WTC11 (cell line): ENCODE measurements around the gene GNAI3. TPM values are rescaled to one million over a fixed set of nuclear protein-coding genes. Genes with fewer than 3 reads are reported as not detected.

Source experiments
- ATAC-seq: fragments of 200-7000 bp; cut with Tn5 transposase; 2 replicates; pipeline ENCODE4 v1.10.0; 2021; ENCODE audit warnings: mild to moderate bottlenecking, moderate library complexity
- CTCF ChIA-PET: fragments of 300-600 bp; sonication (Branson Sonifier 250); formaldehyde crosslinking; loops from one replicate; lab custom pipeline; 2021; ENCODE audit warnings: antibody characterized with exemption; lab: Charles Lee
- POLR2A ChIA-PET: fragments of 350-600 bp; sonication (Branson Sonifier 250); formaldehyde crosslinking; loops from one replicate; lab custom pipeline; 2021; ENCODE audit warnings: antibody characterized with exemption; lab: Charles Lee
- DNase-seq: peaks from one replicate; pipeline ENCODE4 v3.0.0; 2021; ENCODE audit warnings: low spot score
- H3K27ac Mint-ChIP-seq: 2 replicates; pipeline ENCODE4 v1.8.0; 2021; ENCODE audit warnings: mixed read lengths
- H3K27me3 Mint-ChIP-seq: 2 replicates; pipeline ENCODE4 v1.8.0; 2021; ENCODE audit warnings: low read depth, mild to moderate bottlenecking, moderate library complexity, mixed read lengths
- H3K36me3 Mint-ChIP-seq: 2 replicates; pipeline ENCODE4 v1.8.0; 2021; ENCODE audit warnings: mixed read lengths
- H3K4me1 Mint-ChIP-seq: 2 replicates; pipeline ENCODE4 v1.8.0; 2022; ENCODE audit warnings: mixed read lengths
- H3K4me3 Mint-ChIP-seq: 2 replicates; pipeline ENCODE4 v1.8.0; 2021; ENCODE audit warnings: mild to moderate bottlenecking, moderate library complexity, mixed read lengths
- H3K9me3 Mint-ChIP-seq: 2 replicates; pipeline ENCODE4 v1.8.0; 2021; ENCODE audit warnings: mixed read lengths
- CBFB ChIP-seq: sonication (generic); formaldehyde crosslinking; IDR thresholded peaks from 2 replicates; pipeline ENCODE4 v1.8.1; 2022; ENCODE audit warnings: mild to moderate bottlenecking, low read depth, missing genetic modification reagents
- CREM ChIP-seq: sonication (generic); formaldehyde crosslinking; IDR thresholded peaks from 2 replicates; pipeline ENCODE4 v1.8.1; 2022; ENCODE audit warnings: mild to moderate bottlenecking, missing genetic modification reagents, moderate library complexity
- HMGA2 ChIP-seq: fragments of 250-450 bp; sonication (Bioruptor Pico); IDR thresholded peaks from 2 replicates; pipeline ENCODE4 v1.4.0; 2021; ENCODE audit warnings: mild to moderate bottlenecking, moderate library complexity
- IRF2 ChIP-seq: sonication (generic); formaldehyde crosslinking; IDR thresholded peaks from 2 replicates; pipeline ENCODE4 v1.8.0; 2022; ENCODE audit warnings: low read depth, missing genetic modification reagents, borderline replicate concordance
- total RNA-seq: library from RNA; stranded (reverse); gene quantifications from 3 replicates; pipeline ENCODE4 v1.2.3, GENCODE V29; 2021
- TF ChIP-seq, protein P1 (sequence below): sonication (generic); formaldehyde crosslinking; IDR thresholded peaks from 2 replicates; pipeline ENCODE4 v1.8.1; 2022; ENCODE audit warnings: mild to moderate bottlenecking, moderate library complexity, missing genetic modification reagents
- TF ChIP-seq, protein P2 (sequence below): fragments of 250-450 bp; sonication (Bioruptor Pico); IDR thresholded peaks from 2 replicates; pipeline ENCODE4 v1.9.0; 2021; ENCODE audit warnings: mild to moderate bottlenecking
- TF ChIP-seq, protein P3 (sequence below): sonication (generic); formaldehyde crosslinking; IDR thresholded peaks from 2 replicates; pipeline ENCODE4 v1.8.1; 2023; ENCODE audit warnings: mild to moderate bottlenecking, missing genetic modification reagents
- TF ChIP-seq, protein P4 (sequence below): sonication (generic); formaldehyde crosslinking; IDR thresholded peaks from 2 replicates; pipeline ENCODE4 v1.8.1; 2023; ENCODE audit warnings: mild to moderate bottlenecking, missing genetic modification reagents
- TF ChIP-seq, protein P5 (sequence below): sonication (generic); formaldehyde crosslinking; IDR thresholded peaks from 2 replicates; pipeline ENCODE4 v1.8.0; 2023; ENCODE audit warnings: missing genetic modification reagents, mild to moderate bottlenecking, borderline replicate concordance
- TF ChIP-seq, protein P6 (sequence below): fragments of 250-450 bp; sonication (Bioruptor Pico); IDR thresholded peaks from 2 replicates; pipeline ENCODE4 v1.8.0; 2021; ENCODE audit warnings: mild to moderate bottlenecking
- TF ChIP-seq, protein P7 (sequence below): sonication (generic); formaldehyde crosslinking; IDR thresholded peaks from 2 replicates; pipeline ENCODE4 v1.8.1; 2023; ENCODE audit warnings: mild to moderate bottlenecking, missing genetic modification reagents, borderline replicate concordance
- TF ChIP-seq, protein P8 (sequence below): fragments of 200-600 bp; IDR thresholded peaks from 2 replicates; pipeline ENCODE4 v1.8.0; 2022; ENCODE audit warnings: antibody characterized with exemption
- TF ChIP-seq, protein P9 (sequence below): fragments of 250-450 bp; sonication (Bioruptor Pico); IDR thresholded peaks from 2 replicates; pipeline ENCODE4 v1.9.0; 2021; ENCODE audit warnings: mild to moderate bottlenecking, borderline replicate concordance

The GNAI3 gene
- total RNA-seq, 1 experiment from 2014 or later: 7.2 TPM

DNA sequence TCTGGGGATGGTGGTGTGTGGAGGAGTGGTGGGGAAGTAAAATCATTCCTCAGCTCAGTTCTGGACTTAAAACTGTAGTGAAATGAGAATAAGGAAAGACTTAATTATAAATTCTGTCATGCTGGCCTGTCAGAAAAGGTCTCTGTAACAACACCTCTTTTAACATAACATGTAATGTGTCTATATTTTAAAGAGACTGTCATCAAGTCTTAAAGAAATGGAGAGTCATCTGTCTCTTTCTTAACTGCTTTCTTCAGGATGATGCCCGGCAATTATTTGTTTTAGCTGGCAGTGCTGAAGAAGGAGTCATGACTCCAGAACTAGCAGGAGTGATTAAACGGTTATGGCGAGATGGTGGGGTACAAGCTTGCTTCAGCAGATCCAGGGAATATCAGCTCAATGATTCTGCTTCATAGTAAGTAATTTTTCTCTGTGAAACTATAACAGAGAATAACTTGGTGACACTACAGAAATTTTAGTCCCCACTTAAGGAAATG lies 30.6 kb downstream of the GNAI3 start (continued):
- TF ChIP-seq, protein P1, sequence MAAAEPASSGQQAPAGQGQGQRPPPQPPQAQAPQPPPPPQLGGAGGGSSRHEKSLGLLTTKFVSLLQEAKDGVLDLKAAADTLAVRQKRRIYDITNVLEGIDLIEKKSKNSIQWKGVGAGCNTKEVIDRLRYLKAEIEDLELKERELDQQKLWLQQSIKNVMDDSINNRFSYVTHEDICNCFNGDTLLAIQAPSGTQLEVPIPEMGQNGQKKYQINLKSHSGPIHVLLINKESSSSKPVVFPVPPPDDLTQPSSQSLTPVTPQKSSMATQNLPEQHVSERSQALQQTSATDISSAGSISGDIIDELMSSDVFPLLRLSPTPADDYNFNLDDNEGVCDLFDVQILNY: no peak
- TF ChIP-seq, protein P2, sequence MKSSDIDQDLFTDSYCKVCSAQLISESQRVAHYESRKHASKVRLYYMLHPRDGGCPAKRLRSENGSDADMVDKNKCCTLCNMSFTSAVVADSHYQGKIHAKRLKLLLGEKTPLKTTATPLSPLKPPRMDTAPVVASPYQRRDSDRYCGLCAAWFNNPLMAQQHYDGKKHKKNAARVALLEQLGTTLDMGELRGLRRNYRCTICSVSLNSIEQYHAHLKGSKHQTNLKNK (CRISPR knock-in tag): no peak
- TF ChIP-seq, protein P3, sequence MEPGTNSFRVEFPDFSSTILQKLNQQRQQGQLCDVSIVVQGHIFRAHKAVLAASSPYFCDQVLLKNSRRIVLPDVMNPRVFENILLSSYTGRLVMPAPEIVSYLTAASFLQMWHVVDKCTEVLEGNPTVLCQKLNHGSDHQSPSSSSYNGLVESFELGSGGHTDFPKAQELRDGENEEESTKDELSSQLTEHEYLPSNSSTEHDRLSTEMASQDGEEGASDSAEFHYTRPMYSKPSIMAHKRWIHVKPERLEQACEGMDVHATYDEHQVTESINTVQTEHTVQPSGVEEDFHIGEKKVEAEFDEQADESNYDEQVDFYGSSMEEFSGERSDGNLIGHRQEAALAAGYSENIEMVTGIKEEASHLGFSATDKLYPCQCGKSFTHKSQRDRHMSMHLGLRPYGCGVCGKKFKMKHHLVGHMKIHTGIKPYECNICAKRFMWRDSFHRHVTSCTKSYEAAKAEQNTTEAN (CRISPR knock-in tag): no peak
- TF ChIP-seq, protein P4, sequence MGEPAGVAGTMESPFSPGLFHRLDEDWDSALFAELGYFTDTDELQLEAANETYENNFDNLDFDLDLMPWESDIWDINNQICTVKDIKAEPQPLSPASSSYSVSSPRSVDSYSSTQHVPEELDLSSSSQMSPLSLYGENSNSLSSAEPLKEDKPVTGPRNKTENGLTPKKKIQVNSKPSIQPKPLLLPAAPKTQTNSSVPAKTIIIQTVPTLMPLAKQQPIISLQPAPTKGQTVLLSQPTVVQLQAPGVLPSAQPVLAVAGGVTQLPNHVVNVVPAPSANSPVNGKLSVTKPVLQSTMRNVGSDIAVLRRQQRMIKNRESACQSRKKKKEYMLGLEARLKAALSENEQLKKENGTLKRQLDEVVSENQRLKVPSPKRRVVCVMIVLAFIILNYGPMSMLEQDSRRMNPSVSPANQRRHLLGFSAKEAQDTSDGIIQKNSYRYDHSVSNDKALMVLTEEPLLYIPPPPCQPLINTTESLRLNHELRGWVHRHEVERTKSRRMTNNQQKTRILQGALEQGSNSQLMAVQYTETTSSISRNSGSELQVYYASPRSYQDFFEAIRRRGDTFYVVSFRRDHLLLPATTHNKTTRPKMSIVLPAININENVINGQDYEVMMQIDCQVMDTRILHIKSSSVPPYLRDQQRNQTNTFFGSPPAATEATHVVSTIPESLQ (CRISPR knock-in tag): no peak

DNA sequence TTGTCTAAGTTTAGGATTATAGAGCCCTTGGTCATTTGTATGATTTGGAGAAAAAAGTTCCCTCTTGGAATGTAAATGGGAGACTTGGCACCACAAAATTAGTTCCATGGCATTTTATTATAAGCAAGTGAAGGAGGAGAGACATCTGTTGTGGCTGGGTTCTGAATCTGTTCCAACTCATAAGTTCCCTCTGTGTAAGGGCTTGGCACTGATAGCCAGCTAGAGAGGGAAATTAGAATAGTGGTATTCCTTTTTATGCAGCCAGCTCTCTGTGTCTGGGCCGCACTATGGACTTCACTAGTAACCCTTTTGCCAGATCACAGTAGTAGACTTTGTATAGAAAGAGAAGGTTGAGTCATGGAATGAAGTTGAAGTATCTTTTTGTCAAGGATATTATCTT lies 31.1 kb downstream of the GNAI3 start:
- peaks cover 40% of the 10 kb centered on the region for H3K36me3 Mint-ChIP-seq
- DNase-seq (no peak), ATAC-seq (no peak)
- H3K27me3 Mint-ChIP-seq: no peaks in the 10 kb centered on the region
- H3K27ac Mint-ChIP-seq: no peak overlapping the region
- H3K4me3 Mint-ChIP-seq: no peak overlapping the region
- CTCF ChIA-PET: no interaction called here
- POLR2A ChIA-PET: no interaction called here
- no peaks in the 10 kb centered on the region for H3K9me3 Mint-ChIP-seq
- no peaks in the 10 kb centered on the region for H3K4me1 Mint-ChIP-seq
- TF ChIP-seq IRF2 (no peak), HMGA2 (CRISPR knock-in tag) (no peak), CBFB (CRISPR knock-in tag) (no peak), CREM (no peak)
- TF ChIP-seq, protein P5, sequence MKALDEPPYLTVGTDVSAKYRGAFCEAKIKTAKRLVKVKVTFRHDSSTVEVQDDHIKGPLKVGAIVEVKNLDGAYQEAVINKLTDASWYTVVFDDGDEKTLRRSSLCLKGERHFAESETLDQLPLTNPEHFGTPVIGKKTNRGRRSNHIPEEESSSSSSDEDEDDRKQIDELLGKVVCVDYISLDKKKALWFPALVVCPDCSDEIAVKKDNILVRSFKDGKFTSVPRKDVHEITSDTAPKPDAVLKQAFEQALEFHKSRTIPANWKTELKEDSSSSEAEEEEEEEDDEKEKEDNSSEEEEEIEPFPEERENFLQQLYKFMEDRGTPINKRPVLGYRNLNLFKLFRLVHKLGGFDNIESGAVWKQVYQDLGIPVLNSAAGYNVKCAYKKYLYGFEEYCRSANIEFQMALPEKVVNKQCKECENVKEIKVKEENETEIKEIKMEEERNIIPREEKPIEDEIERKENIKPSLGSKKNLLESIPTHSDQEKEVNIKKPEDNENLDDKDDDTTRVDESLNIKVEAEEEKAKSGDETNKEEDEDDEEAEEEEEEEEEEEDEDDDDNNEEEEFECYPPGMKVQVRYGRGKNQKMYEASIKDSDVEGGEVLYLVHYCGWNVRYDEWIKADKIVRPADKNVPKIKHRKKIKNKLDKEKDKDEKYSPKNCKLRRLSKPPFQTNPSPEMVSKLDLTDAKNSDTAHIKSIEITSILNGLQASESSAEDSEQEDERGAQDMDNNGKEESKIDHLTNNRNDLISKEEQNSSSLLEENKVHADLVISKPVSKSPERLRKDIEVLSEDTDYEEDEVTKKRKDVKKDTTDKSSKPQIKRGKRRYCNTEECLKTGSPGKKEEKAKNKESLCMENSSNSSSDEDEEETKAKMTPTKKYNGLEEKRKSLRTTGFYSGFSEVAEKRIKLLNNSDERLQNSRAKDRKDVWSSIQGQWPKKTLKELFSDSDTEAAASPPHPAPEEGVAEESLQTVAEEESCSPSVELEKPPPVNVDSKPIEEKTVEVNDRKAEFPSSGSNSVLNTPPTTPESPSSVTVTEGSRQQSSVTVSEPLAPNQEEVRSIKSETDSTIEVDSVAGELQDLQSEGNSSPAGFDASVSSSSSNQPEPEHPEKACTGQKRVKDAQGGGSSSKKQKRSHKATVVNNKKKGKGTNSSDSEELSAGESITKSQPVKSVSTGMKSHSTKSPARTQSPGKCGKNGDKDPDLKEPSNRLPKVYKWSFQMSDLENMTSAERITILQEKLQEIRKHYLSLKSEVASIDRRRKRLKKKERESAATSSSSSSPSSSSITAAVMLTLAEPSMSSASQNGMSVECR (CRISPR knock-in tag): no peak
- TF ChIP-seq, protein P6, sequence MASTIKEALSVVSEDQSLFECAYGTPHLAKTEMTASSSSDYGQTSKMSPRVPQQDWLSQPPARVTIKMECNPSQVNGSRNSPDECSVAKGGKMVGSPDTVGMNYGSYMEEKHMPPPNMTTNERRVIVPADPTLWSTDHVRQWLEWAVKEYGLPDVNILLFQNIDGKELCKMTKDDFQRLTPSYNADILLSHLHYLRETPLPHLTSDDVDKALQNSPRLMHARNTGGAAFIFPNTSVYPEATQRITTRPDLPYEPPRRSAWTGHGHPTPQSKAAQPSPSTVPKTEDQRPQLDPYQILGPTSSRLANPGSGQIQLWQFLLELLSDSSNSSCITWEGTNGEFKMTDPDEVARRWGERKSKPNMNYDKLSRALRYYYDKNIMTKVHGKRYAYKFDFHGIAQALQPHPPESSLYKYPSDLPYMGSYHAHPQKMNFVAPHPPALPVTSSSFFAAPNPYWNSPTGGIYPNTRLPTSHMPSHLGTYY (CRISPR knock-in tag): no peak
- TF ChIP-seq, protein P7, sequence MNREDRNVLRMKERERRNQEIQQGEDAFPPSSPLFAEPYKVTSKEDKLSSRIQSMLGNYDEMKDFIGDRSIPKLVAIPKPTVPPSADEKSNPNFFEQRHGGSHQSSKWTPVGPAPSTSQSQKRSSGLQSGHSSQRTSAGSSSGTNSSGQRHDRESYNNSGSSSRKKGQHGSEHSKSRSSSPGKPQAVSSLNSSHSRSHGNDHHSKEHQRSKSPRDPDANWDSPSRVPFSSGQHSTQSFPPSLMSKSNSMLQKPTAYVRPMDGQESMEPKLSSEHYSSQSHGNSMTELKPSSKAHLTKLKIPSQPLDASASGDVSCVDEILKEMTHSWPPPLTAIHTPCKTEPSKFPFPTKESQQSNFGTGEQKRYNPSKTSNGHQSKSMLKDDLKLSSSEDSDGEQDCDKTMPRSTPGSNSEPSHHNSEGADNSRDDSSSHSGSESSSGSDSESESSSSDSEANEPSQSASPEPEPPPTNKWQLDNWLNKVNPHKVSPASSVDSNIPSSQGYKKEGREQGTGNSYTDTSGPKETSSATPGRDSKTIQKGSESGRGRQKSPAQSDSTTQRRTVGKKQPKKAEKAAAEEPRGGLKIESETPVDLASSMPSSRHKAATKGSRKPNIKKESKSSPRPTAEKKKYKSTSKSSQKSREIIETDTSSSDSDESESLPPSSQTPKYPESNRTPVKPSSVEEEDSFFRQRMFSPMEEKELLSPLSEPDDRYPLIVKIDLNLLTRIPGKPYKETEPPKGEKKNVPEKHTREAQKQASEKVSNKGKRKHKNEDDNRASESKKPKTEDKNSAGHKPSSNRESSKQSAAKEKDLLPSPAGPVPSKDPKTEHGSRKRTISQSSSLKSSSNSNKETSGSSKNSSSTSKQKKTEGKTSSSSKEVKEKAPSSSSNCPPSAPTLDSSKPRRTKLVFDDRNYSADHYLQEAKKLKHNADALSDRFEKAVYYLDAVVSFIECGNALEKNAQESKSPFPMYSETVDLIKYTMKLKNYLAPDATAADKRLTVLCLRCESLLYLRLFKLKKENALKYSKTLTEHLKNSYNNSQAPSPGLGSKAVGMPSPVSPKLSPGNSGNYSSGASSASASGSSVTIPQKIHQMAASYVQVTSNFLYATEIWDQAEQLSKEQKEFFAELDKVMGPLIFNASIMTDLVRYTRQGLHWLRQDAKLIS (CRISPR knock-in tag): no peak
- TF ChIP-seq, protein P8, sequence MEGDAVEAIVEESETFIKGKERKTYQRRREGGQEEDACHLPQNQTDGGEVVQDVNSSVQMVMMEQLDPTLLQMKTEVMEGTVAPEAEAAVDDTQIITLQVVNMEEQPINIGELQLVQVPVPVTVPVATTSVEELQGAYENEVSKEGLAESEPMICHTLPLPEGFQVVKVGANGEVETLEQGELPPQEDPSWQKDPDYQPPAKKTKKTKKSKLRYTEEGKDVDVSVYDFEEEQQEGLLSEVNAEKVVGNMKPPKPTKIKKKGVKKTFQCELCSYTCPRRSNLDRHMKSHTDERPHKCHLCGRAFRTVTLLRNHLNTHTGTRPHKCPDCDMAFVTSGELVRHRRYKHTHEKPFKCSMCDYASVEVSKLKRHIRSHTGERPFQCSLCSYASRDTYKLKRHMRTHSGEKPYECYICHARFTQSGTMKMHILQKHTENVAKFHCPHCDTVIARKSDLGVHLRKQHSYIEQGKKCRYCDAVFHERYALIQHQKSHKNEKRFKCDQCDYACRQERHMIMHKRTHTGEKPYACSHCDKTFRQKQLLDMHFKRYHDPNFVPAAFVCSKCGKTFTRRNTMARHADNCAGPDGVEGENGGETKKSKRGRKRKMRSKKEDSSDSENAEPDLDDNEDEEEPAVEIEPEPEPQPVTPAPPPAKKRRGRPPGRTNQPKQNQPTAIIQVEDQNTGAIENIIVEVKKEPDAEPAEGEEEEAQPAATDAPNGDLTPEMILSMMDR: no peak
- TF ChIP-seq, protein P9, sequence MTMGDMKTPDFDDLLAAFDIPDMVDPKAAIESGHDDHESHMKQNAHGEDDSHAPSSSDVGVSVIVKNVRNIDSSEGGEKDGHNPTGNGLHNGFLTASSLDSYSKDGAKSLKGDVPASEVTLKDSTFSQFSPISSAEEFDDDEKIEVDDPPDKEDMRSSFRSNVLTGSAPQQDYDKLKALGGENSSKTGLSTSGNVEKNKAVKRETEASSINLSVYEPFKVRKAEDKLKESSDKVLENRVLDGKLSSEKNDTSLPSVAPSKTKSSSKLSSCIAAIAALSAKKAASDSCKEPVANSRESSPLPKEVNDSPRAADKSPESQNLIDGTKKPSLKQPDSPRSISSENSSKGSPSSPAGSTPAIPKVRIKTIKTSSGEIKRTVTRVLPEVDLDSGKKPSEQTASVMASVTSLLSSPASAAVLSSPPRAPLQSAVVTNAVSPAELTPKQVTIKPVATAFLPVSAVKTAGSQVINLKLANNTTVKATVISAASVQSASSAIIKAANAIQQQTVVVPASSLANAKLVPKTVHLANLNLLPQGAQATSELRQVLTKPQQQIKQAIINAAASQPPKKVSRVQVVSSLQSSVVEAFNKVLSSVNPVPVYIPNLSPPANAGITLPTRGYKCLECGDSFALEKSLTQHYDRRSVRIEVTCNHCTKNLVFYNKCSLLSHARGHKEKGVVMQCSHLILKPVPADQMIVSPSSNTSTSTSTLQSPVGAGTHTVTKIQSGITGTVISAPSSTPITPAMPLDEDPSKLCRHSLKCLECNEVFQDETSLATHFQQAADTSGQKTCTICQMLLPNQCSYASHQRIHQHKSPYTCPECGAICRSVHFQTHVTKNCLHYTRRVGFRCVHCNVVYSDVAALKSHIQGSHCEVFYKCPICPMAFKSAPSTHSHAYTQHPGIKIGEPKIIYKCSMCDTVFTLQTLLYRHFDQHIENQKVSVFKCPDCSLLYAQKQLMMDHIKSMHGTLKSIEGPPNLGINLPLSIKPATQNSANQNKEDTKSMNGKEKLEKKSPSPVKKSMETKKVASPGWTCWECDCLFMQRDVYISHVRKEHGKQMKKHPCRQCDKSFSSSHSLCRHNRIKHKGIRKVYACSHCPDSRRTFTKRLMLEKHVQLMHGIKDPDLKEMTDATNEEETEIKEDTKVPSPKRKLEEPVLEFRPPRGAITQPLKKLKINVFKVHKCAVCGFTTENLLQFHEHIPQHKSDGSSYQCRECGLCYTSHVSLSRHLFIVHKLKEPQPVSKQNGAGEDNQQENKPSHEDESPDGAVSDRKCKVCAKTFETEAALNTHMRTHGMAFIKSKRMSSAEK: no peak
